Measurements from ENCODE around the gene GHRL.

The GHRL gene

GRCh38 chr3:10287936-10288574 is 4.7 kb downstream of the GHRL start:
- Histone ChIP-seq H3K4me3 (ENCODE audit: insufficient read depth, low read depth, low read length) (no peak overlapping the region), H3K27me3 (ENCODE audit: control insufficient read depth, insufficient read depth, low read length, poor library complexity, severe bottlenecking) (no peaks in the 10 kb centered on the region), H3K4me1 (ENCODE audit: control insufficient read depth, insufficient read depth, low read length) (peaks cover 18% of the 10 kb centered on the region), H3K27ac (ENCODE audit: insufficient read depth, low read depth, low read length, poor library complexity, severe bottlenecking) (no peak overlapping the region), H3K9me3 (ENCODE audit: control insufficient read depth, low read length) (no peaks in the 10 kb centered on the region), H3K36me3 (ENCODE audit: control insufficient read depth, insufficient read depth, low read length) (peaks cover 1% of the 10 kb centered on the region)
- 95 to 96% methylated on average over 12 of the region's 12 CpGs for WGBS, 2 experiments

DNA sequence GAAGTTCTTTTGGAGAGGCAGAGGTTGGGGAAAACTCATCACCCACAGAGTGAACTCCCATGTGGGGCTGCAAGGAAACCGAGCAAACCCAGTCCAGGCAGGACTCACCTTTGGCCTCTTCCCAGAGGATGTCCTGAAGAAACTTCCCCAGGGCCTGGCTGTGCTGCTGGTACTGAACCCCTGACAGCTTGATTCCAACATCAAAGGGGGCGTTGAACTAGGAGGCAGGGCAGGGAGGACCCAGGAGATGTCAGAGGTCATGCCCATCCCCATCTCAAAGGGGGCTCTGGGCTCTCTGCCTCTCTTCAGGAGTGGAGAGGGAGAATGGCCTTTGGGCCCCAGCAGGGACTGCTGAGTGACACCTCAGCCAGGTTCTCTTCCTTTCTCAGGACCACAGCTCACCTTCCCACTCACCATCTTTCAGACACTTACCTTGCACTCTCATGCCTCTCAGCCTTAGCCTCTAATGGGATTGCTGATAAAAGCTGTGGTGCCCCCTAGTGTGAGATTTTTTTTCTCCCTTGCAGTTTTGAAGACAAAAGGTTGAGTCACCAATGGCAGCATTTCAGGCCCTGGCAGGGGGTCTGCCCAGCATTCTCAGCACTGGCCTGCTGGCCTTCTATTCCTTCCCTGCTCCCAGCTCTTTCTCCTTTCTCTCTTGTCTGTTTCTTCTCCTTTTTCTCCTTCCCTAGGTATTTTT is 6.0 kb downstream of the GHRL start:
- 71 to 77% methylated on average over 2 of the region's 2 CpGs for WGBS, 2 experiments

DNA sequence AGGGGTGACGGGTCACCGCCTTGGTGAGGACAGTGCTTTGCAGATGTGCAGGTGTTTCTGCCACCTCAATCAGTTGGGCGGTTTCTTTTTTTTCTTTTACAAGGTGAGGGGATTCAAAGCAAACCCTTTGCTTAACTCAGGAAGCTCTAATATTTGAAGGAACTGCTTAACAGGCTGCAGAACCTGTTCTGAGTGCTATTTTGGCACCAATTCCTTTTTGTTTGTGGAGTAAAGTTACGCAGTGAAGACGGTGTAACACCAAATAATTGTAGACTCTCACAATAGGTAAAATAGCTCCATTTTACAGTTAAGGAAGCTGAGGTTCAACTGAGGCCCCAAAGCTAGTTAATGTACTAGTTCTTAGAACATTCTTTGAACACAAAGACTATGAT is 6.6 kb downstream of the GHRL start:
- Histone ChIP-seq H3K27ac (ENCODE audit: insufficient read depth, low read depth, low read length, poor library complexity, severe bottlenecking) (no peak overlapping the region), H3K4me3 (ENCODE audit: insufficient read depth, low read depth, low read length) (no peak overlapping the region), H3K27me3 (ENCODE audit: control insufficient read depth, insufficient read depth, low read length, poor library complexity, severe bottlenecking) (no peaks in the 10 kb centered on the region), H3K9me3 (ENCODE audit: control insufficient read depth, low read length) (no peaks in the 10 kb centered on the region), H3K36me3 (ENCODE audit: control insufficient read depth, insufficient read depth, low read length) (peaks cover 3% of the 10 kb centered on the region), H3K4me1 (ENCODE audit: control insufficient read depth, insufficient read depth, low read length) (peaks cover 18% of the 10 kb centered on the region)
- WGBS, 2 experiments: 95 to 98% methylated on average over 4 to 5 of the region's 5 CpGs

More for the DNA sequence above, 6.0 kb downstream of the GHRL start:
- H3K4me1 ChIP-seq (ENCODE audit: control insufficient read depth, insufficient read depth, low read length): peaks cover 18% of the 10 kb centered on the region
- H3K36me3 ChIP-seq (ENCODE audit: control insufficient read depth, insufficient read depth, low read length): peaks cover 3% of the 10 kb centered on the region
- no peak overlapping the region for H3K27ac ChIP-seq (ENCODE audit: insufficient read depth, low read depth, low read length, poor library complexity, severe bottlenecking)
- no peaks in the 10 kb centered on the region for H3K9me3 ChIP-seq (ENCODE audit: control insufficient read depth, low read length)
- H3K4me3 ChIP-seq (ENCODE audit: insufficient read depth, low read depth, low read length): no peak overlapping the region
- no peaks in the 10 kb centered on the region for H3K27me3 ChIP-seq (ENCODE audit: control insufficient read depth, insufficient read depth, low read length, poor library complexity, severe bottlenecking)

DNA sequence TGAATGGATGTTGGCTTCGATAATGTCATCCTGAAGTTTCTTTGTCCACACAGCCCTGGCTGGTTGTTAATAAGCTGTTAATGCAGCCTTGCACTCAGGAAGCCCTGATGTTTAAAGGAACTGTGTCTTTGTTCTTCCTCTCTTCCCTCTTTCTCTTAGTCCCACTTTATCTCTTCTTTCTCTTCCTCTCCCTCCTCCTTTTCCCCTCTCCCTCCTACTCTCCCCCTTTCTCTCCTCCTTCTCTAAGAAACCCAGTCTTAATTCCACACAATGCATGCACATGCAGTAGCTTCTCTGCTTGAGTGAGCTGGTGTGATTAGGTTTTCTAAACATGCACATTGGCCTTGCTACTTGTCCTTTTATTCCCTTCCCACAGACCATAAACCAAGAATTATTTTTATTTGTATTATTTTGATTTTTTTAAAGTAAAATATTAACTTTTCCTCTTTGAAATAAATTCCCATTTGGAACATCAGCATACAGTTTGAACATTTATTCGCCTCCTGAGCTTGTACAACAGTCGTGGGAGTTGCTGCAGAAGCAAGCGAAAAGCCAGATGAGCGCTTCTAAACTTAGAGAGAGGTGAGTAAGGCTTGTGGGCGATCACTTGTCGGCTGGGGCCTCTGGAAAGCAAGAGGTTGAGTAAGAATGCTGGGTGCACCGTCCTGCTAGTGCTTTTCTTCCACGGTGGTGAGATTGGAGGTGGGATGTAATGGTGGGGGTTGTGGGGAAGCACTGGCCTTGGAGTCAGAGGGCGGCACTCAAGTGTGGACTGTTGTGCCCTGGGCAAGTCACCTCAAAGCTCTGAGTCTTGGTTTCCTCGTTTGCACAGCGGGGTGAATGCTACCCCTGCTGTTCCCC is 7.2 kb downstream of the GHRL start:
- no peaks in the 10 kb centered on the region for H3K9me3 ChIP-seq (ENCODE audit: control insufficient read depth, low read length)
- 91 to 96% methylated on average over 12 of the region's 12 CpGs for WGBS, 2 experiments
- H3K36me3 ChIP-seq (ENCODE audit: control insufficient read depth, insufficient read depth, low read length): peaks cover 3% of the 10 kb centered on the region
- no peak overlapping the region for H3K27ac ChIP-seq (ENCODE audit: insufficient read depth, low read depth, low read length, poor library complexity, severe bottlenecking)
- H3K4me3 ChIP-seq (ENCODE audit: insufficient read depth, low read depth, low read length): no peak overlapping the region
- H3K27me3 ChIP-seq (ENCODE audit: control insufficient read depth, insufficient read depth, low read length, poor library complexity, severe bottlenecking): no peaks in the 10 kb centered on the region
- H3K4me1 ChIP-seq (ENCODE audit: control insufficient read depth, insufficient read depth, low read length): peaks cover 18% of the 10 kb centered on the region

DNA sequence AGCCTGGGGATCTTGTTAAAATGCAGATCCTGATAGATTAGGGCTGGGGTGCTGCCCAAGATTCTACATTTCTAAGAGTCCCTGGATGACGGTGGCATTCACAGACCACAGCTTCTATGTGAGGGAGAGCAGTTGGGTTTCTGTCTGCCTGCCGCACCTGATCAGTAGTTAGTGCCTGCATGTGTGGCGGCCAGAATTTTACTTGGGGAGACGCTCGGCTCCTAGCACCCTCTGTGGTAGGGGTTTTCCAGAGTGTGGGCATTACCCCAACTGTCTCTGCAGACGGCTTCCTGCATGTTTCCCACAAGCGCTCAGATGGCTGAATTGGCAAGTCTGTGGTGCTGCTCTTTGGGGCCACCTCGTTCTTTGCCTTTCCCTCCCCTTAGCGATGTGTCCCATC is 8.3 kb downstream of the GHRL start:
- Histone ChIP-seq H3K4me3 (ENCODE audit: insufficient read depth, low read depth, low read length) (no peak overlapping the region), H3K36me3 (ENCODE audit: control insufficient read depth, insufficient read depth, low read length) (peaks cover 3% of the 10 kb centered on the region), H3K9me3 (ENCODE audit: control insufficient read depth, low read length) (no peaks in the 10 kb centered on the region), H3K27me3 (ENCODE audit: control insufficient read depth, insufficient read depth, low read length, poor library complexity, severe bottlenecking) (no peaks in the 10 kb centered on the region), H3K27ac (ENCODE audit: insufficient read depth, low read depth, low read length, poor library complexity, severe bottlenecking) (no peak overlapping the region), H3K4me1 (ENCODE audit: control insufficient read depth, insufficient read depth, low read length) (peaks cover 18% of the 10 kb centered on the region)
- 93 to 95% methylated on average over 9 of the region's 9 CpGs for whole genome bisulfite sequencing, 2 experiments

GRCh38 chr3:10283638-10284037 is 9.1 kb downstream of the GHRL start:
- Histone ChIP-seq H3K27me3 (ENCODE audit: control insufficient read depth, insufficient read depth, low read length, poor library complexity, severe bottlenecking) (no peaks in the 10 kb centered on the region), H3K4me1 (ENCODE audit: control insufficient read depth, insufficient read depth, low read length) (peaks cover 18% of the 10 kb centered on the region), H3K36me3 (ENCODE audit: control insufficient read depth, insufficient read depth, low read length) (peaks cover 6% of the 10 kb centered on the region), H3K27ac (ENCODE audit: insufficient read depth, low read depth, low read length, poor library complexity, severe bottlenecking) (no peak overlapping the region), H3K4me3 (ENCODE audit: insufficient read depth, low read depth, low read length) (no peak overlapping the region), H3K9me3 (ENCODE audit: control insufficient read depth, low read length) (no peaks in the 10 kb centered on the region)
- 95 to 96% methylated on average over 5 of the region's 5 CpGs for WGBS, 2 experiments

DNA sequence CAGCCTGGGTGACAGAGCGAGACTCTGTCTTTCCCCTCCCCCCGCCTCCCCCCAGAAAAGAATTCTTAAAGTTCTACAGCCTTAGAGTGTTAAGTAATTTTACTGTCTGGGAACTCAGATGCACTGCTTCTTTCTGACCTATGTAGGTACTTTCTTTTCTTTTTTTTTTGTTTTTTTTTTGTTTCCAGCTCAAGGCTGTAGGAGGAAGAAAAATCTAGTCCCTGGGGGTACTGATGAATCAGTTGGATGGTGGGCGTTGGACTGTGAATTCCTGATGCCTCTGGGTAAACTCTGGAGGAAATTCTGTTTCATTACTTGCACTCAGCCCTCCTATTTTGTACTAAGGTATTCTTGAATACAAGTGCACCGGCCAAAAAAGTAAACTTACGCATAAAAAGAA is 10.8 kb downstream of the GHRL start:
- Histone ChIP-seq H3K27ac (ENCODE audit: insufficient read depth, low read depth, low read length, poor library complexity, severe bottlenecking) (no peak overlapping the region), H3K36me3 (ENCODE audit: control insufficient read depth, insufficient read depth, low read length) (peaks cover 14% of the 10 kb centered on the region), H3K27me3 (ENCODE audit: control insufficient read depth, insufficient read depth, low read length, poor library complexity, severe bottlenecking) (no peaks in the 10 kb centered on the region), H3K9me3 (ENCODE audit: control insufficient read depth, low read length) (no peaks in the 10 kb centered on the region), H3K4me1 (ENCODE audit: control insufficient read depth, insufficient read depth, low read length) (peaks cover 14% of the 10 kb centered on the region), H3K4me3 (ENCODE audit: insufficient read depth, low read depth, low read length) (no peak overlapping the region)
- 93 to 94% methylated on average over 5 of the region's 5 CpGs for WGBS, 2 experiments

- H3K4me1 ChIP-seq (ENCODE audit: control insufficient read depth, insufficient read depth, low read length): peaks cover 5% of the 10 kb centered on the region
- 93 to 95% methylated on average over 6 of the region's 6 CpGs for WGBS, 2 experiments
- peaks cover 17% of the 10 kb centered on the region for H3K36me3 ChIP-seq (ENCODE audit: control insufficient read depth, insufficient read depth, low read length)
- H3K27ac ChIP-seq (ENCODE audit: insufficient read depth, low read depth, low read length, poor library complexity, severe bottlenecking): no peak overlapping the region
- H3K27me3 ChIP-seq (ENCODE audit: control insufficient read depth, insufficient read depth, low read length, poor library complexity, severe bottlenecking): no peaks in the 10 kb centered on the region
- H3K4me3 ChIP-seq (ENCODE audit: insufficient read depth, low read depth, low read length): no peak overlapping the region
- no peaks in the 10 kb centered on the region for H3K9me3 ChIP-seq (ENCODE audit: control insufficient read depth, low read length)
Observed at GRCh38 chr3:10280571-10280970, 12.2 kb downstream of the GHRL start.

DNA sequence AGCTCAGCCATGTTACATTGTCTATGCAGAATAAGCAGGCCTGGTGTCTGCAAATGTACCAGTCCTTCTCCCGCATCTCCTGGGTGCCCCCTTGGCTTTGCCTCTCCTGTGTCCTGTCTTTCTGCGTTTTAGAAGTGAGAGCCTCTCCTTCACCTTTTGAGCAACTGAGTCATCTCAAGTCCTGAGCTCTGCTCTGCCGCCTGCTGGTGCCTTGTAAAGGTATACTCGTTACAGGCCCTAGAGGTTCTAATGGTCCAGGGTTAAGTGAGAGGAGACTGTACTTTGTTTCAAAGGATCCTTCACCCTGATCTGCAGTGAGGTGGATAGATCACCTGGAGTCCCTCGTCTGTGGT is 12.6 kb downstream of the GHRL start:
- Histone ChIP-seq H3K36me3 (ENCODE audit: control insufficient read depth, insufficient read depth, low read length) (peaks cover 17% of the 10 kb centered on the region), H3K9me3 (ENCODE audit: control insufficient read depth, low read length) (no peaks in the 10 kb centered on the region)
- 82 to 83% methylated on average over 5 of the region's 5 CpGs for WGBS, 2 experiments

More for the DNA sequence above, 12.6 kb downstream of the GHRL start:
- H3K27me3 ChIP-seq (ENCODE audit: control insufficient read depth, insufficient read depth, low read length, poor library complexity, severe bottlenecking): no peaks in the 10 kb centered on the region
- peaks cover 3% of the 10 kb centered on the region for H3K4me1 ChIP-seq (ENCODE audit: control insufficient read depth, insufficient read depth, low read length)
- no peak overlapping the region for H3K27ac ChIP-seq (ENCODE audit: insufficient read depth, low read depth, low read length, poor library complexity, severe bottlenecking)
- no peak overlapping the region for H3K4me3 ChIP-seq (ENCODE audit: insufficient read depth, low read depth, low read length)
